Uterus (tissue), 2 donors: ENCODE results near the gene INPP5F.

Experiments
- CTCF ChIP-seq, 4 experiments: fragments of 200-600 bp in 2 of 4; fragments of 450-650 bp in 2 of 4; sonication (generic) in 2 of 4; IDR thresholded peaks; one replicate each; pipeline ENCODE4 v1.5.1; 2016 to 2019; ENCODE audit warnings: antibody characterized with exemption in 4 of 4, mild to moderate bottlenecking in 2 of 4, moderate library complexity in 1 of 4
- POLR2A ChIP-seq, 2 donors: fragments of 450-650 bp; IDR thresholded peaks; one replicate each; pipeline ENCODE4 v1.6.1; 2016; ENCODE audit warnings: antibody characterized with exemption in 2 of 2, mild to moderate bottlenecking in 1 of 2, moderate library complexity in 1 of 2

GRCh38 chr10:119801998-119802538 lies 76.2 kb downstream of the INPP5F start:
- no peak for TF ChIP-seq POLR2A (IDR thresholded peaks at IDR 0.05)
- TF ChIP-seq CTCF (IDR thresholded peaks at IDR 0.05): no peak
